RWPE1 (cell line): Measurements from ENCODE around the gene PXT1.

Experiments
- CTCF ChIA-PET: fragments of 350-600 bp; sonication (Branson Sonifier 250); formaldehyde crosslinking; extraction: SDS; loops from one replicate; lab custom pipeline; 2021; lab: Yijun Ruan, JAX
- POLR2A ChIA-PET: fragments of 400-600 bp; formaldehyde crosslinking; extraction: SDS; loops from one replicate; lab custom pipeline; 2020; ENCODE audit warnings: antibody characterized with exemption; ENCODE audit not compliant: low non-redundant PET; lab: Yijun Ruan, JAX
- DNase-seq: peaks from one replicate; pipeline ENCODE4 v3.0.0; 2012; ENCODE audit warnings: low spot score
- H3K27ac ChIP-seq: fragments of 450-650 bp; 2 replicates; pipeline ENCODE4 v1.5.1; 2017
- CTCF ChIP-seq: fragments of 450-650 bp; conservative IDR thresholded peaks from 2 replicates; pipeline ENCODE4 v1.5.1; 2017; ENCODE audit warnings: low read depth, mild to moderate bottlenecking

PXT1 gene

GRCh38 chr6:36374972-36375371 lies 67.7 kb downstream of the PXT1 start:
- POLR2A ChIA-PET, result no interaction called here
- H3K27ac ChIP-seq, result no peak overlapping the region
- no peak for TF ChIP-seq CTCF
- CTCF ChIA-PET, result interaction anchor here (0.7 kb wide), 1 partner anchor 230 kb away, joined by 6 read pairs; no protein-coding TSS in a partner anchor
- no peak for DNase-seq

GRCh38 chr6:36374194-36374593 lies 68.5 kb downstream of the PXT1 start:
- DNase-seq, result no peak

GRCh38 chr6:36373368-36374019 lies 69.2 kb downstream of the PXT1 start:
- TF ChIP-seq CTCF, result no peak
- no peak overlapping the region for H3K27ac ChIP-seq
- ChIA-PET CTCF (no interaction called here), POLR2A (interaction anchor here (0.7 kb wide), 1 partner anchor 14 kb away, joined by 5 read pairs; no protein-coding TSS in a partner anchor)
- no peak for DNase-seq

More at GRCh38 chr6:36374194-36374593, 68.5 kb downstream of the PXT1 start:
- no peak for TF ChIP-seq CTCF
- POLR2A ChIA-PET, result interaction anchor here (0.7 kb wide), 1 partner anchor 13 kb away, joined by 5 read pairs; no protein-coding TSS in a partner anchor
- no peak overlapping the region for H3K27ac ChIP-seq
- CTCF ChIA-PET, result interaction anchor here (0.7 kb wide), 1 partner anchor 230 kb away, joined by 6 read pairs; no protein-coding TSS in a partner anchor

GRCh38 chr6:36372088-36372487 lies 70.6 kb downstream of the PXT1 start:
- CTCF ChIA-PET, result no interaction called here
- DNase-seq, result no peak

GRCh38 chr6:36371211-36371610 lies 71.4 kb downstream of the PXT1 start:
- no peak for TF ChIP-seq CTCF
- H3K27ac ChIP-seq, result no peak overlapping the region
- ChIA-PET CTCF (no interaction called here), POLR2A (no interaction called here)
- DNase-seq, result no peak

More at GRCh38 chr6:36372088-36372487, 70.6 kb downstream of the PXT1 start:
- no peak overlapping the region for H3K27ac ChIP-seq
- POLR2A ChIA-PET, result no interaction called here
- TF ChIP-seq CTCF, result no peak

GRCh38 chr6:36370638-36371037 lies 72.0 kb downstream of the PXT1 start:
- TF ChIP-seq CTCF, result no peak
- CTCF ChIA-PET, result no interaction called here
- DNase-seq, result no peak
- POLR2A ChIA-PET, result no interaction called here
- H3K27ac ChIP-seq, result no peak overlapping the region
